ENCODE measurements around the gene WDR45. TPM values are rescaled to one million over a fixed set of nuclear protein-coding genes. Genes with fewer than 3 reads are reported as not detected.
A peak's percentile ranks its signal among the peaks of the same experiment; 100 is the strongest.

Gene WDR45
- polyA plus RNA-seq, 1 donor from 2014 or later = 58.3 TPM

GRCh38 chrX:49101629-49101984 lies 21.9 kb upstream of the WDR45 start:
- no peaks in the 10 kb centered on the region for H3K9me3 Mint-ChIP-seq
- H3K4me3 Mint-ChIP-seq = peak overlapping the region; percentile 69 to 94 (median 91)
- H3K36me3 Mint-ChIP-seq = no peaks in the 10 kb centered on the region
- no peaks in the 10 kb centered on the region for H3K27me3 Mint-ChIP-seq
- peaks cover 0 to 10% (median 4%) of the 10 kb centered on the region in 3 donors for H3K4me1 Mint-ChIP-seq
- peak overlapping the region in 2 of 3 donors; percentile 94 to 96 for H3K27ac Mint-ChIP-seq

- Mint-ChIP-seq H3K9me3 (no peaks in the 10 kb centered on the region), H3K4me3 (peak overlapping the region; percentile 88 to 94 (median 94)), H3K4me1 (peaks cover 0 to 7% (median 4%) of the 10 kb centered on the region in 3 donors), H3K27me3 (no peaks in the 10 kb centered on the region), H3K27ac (peak overlapping the region; percentile 93 to 96 (median 94)), H3K36me3 (no peaks in the 10 kb centered on the region)
Measured at GRCh38 chrX:49100704-49101628, 21.3 kb upstream of the WDR45 start.

- Mint-ChIP-seq H3K9me3 (no peaks in the 10 kb centered on the region), H3K4me1 (peaks cover 0 to 5% (median 3%) of the 10 kb centered on the region in 3 donors), H3K36me3 (no peaks in the 10 kb centered on the region), H3K27me3 (no peaks in the 10 kb centered on the region), H3K4me3 (no peak overlapping the region), H3K27ac (no peak overlapping the region)
Measured at GRCh38 chrX:49096419-49096818, 16.7 kb upstream of the WDR45 start.

- H3K4me1 Mint-ChIP-seq = peaks cover 0 to 1% (median 0%) of the 10 kb centered on the region in 3 donors
- no peaks in the 10 kb centered on the region for H3K9me3 Mint-ChIP-seq
- H3K36me3 Mint-ChIP-seq = no peaks in the 10 kb centered on the region
- no peaks in the 10 kb centered on the region for H3K27me3 Mint-ChIP-seq
- no peak overlapping the region for H3K27ac Mint-ChIP-seq
- no peak overlapping the region for H3K4me3 Mint-ChIP-seq
Measured at GRCh38 chrX:49089553-49089952, 9.9 kb upstream of the WDR45 start.

GRCh38 chrX:49082271-49082871 lies 2.7 kb upstream of the WDR45 start:
- Mint-ChIP-seq H3K27ac (peak overlapping the region in 1 of 3 donors; percentile 66), H3K27me3 (no peaks in the 10 kb centered on the region), H3K36me3 (no peaks in the 10 kb centered on the region), H3K9me3 (no peaks in the 10 kb centered on the region), H3K4me3 (peak overlapping the region in 2 of 4 donors; percentile 51 to 73), H3K4me1 (peaks cover 0 to 6% (median 5%) of the 10 kb centered on the region in 3 donors)

- peaks cover 0 to 6% (median 5%) of the 10 kb centered on the region in 3 donors for H3K4me1 Mint-ChIP-seq
- peaks cover 2% of the 10 kb centered on the region for H3K36me3 Mint-ChIP-seq
- peak overlapping the region in 1 of 3 donors; percentile 59 for H3K27ac Mint-ChIP-seq
- H3K9me3 Mint-ChIP-seq = no peaks in the 10 kb centered on the region
- H3K4me3 Mint-ChIP-seq = no peak overlapping the region
- no peaks in the 10 kb centered on the region for H3K27me3 Mint-ChIP-seq
Measured at GRCh38 chrX:49077941-49078340, 1.7 kb downstream of the WDR45 start.

GRCh38 chrX:49075347-49075746 lies 4.3 kb downstream of the WDR45 start:
- H3K27me3 Mint-ChIP-seq = no peaks in the 10 kb centered on the region

GRCh38 chrX:49073601-49074575 lies 5.8 kb downstream of the WDR45 start, which contains the start of gene PRAF2:
Gene PRAF2, minus strand, starts transcription at chrX:49074002. Its CDS starts 15 bp downstream, at chrX:49073987.
- Mint-ChIP-seq H3K27ac (peak within 1 kb of the TSS; percentile 31 to 92 (median 90)), H3K4me3 (peak within 1 kb of the TSS; percentile 83 to 90 (median 85)), H3K4me1 (peaks cover 0 to 4% (median 4%) of the 10 kb centered on the region in 3 donors), H3K36me3 (peaks cover 2% of the 10 kb centered on the region), H3K9me3 (no peaks in the 10 kb centered on the region), H3K27me3 (no peaks in the 10 kb centered on the region)

More at GRCh38 chrX:49075347-49075746, 4.3 kb downstream of the WDR45 start:
- Mint-ChIP-seq H3K4me3 (peak overlapping the region in 2 of 4 donors; percentile 21 to 45), H3K36me3 (peaks cover 2% of the 10 kb centered on the region), H3K4me1 (peaks cover 0 to 7% (median 5%) of the 10 kb centered on the region in 3 donors), H3K9me3 (no peaks in the 10 kb centered on the region), H3K27ac (peak overlapping the region in 1 of 3 donors; percentile 53)

- H3K4me3 Mint-ChIP-seq = peak overlapping the region in 2 of 4 donors; percentile 46 to 52
- peak overlapping the region in 1 of 3 donors; percentile 39 for H3K27ac Mint-ChIP-seq
Measured at GRCh38 chrX:49072712-49073095, 7.0 kb downstream of the WDR45 start.

GRCh38 chrX:49071877-49072711 lies 7.6 kb downstream of the WDR45 start:
- no peaks in the 10 kb centered on the region for H3K27me3 Mint-ChIP-seq
- peaks cover 2% of the 10 kb centered on the region for H3K36me3 Mint-ChIP-seq
- H3K4me3 Mint-ChIP-seq = peak overlapping the region in 1 of 4 donors; percentile 52

More at GRCh38 chrX:49072712-49073095, 7.0 kb downstream of the WDR45 start:
- no peaks in the 10 kb centered on the region for H3K9me3 Mint-ChIP-seq
- peaks cover 2% of the 10 kb centered on the region for H3K36me3 Mint-ChIP-seq
- H3K4me1 Mint-ChIP-seq = peaks cover 0 to 1% (median 0%) of the 10 kb centered on the region in 3 donors
- no peaks in the 10 kb centered on the region for H3K27me3 Mint-ChIP-seq

GRCh38 chrX:49070988-49071387 lies 8.7 kb downstream of the WDR45 start:
- no peaks in the 10 kb centered on the region for H3K9me3 Mint-ChIP-seq
- H3K4me1 Mint-ChIP-seq = peaks cover 0 to 1% (median 0%) of the 10 kb centered on the region in 3 donors
- H3K4me3 Mint-ChIP-seq = peak overlapping the region in 1 of 4 donors; percentile 48
- no peaks in the 10 kb centered on the region for H3K27me3 Mint-ChIP-seq
- peaks cover 2% of the 10 kb centered on the region for H3K36me3 Mint-ChIP-seq
- no peak overlapping the region for H3K27ac Mint-ChIP-seq

More at GRCh38 chrX:49071877-49072711, 7.6 kb downstream of the WDR45 start:
- H3K9me3 Mint-ChIP-seq = no peaks in the 10 kb centered on the region
- H3K27ac Mint-ChIP-seq = no peak overlapping the region
- H3K4me1 Mint-ChIP-seq = peaks cover 0 to 1% (median 0%) of the 10 kb centered on the region in 3 donors

GRCh38 chrX:49069038-49069437 lies 10.6 kb downstream of the WDR45 start:
- peaks cover 0 to 1% (median 0%) of the 10 kb centered on the region in 3 donors for H3K4me1 Mint-ChIP-seq
- peak overlapping the region in 1 of 4 donors; percentile 23 for H3K4me3 Mint-ChIP-seq
- no peak overlapping the region for H3K27ac Mint-ChIP-seq
- no peaks in the 10 kb centered on the region for H3K9me3 Mint-ChIP-seq
- H3K27me3 Mint-ChIP-seq = no peaks in the 10 kb centered on the region
- peaks cover 2% of the 10 kb centered on the region for H3K36me3 Mint-ChIP-seq

GRCh38 chrX:49067285-49068120 lies 12.2 kb downstream of the WDR45 start:
- Mint-ChIP-seq H3K4me1 (no peaks in the 10 kb centered on the region), H3K9me3 (no peaks in the 10 kb centered on the region), H3K27ac (no peak overlapping the region), H3K4me3 (no peak overlapping the region), H3K36me3 (peaks cover 3% of the 10 kb centered on the region), H3K27me3 (no peaks in the 10 kb centered on the region)

Data from IgD-negative memory B cell (primary cell).